DMS114 treated with DMSO at 0.1 percent for 48 hours (cell line): ENCODE results near the gene PPFIA1.
"Not testable (repeated sequence)": the region's sequence is repeated elsewhere in the genome, so short reads cannot be mapped to it uniquely, and the experiment has no call there.

Source experiments
- DNase-seq: peaks from one replicate; lab custom pipeline; 2025; ENCODE audit not compliant: unreplicated experiment; lab: John Stamatoyannopoulos, UW

PPFIA1 gene

DNA sequence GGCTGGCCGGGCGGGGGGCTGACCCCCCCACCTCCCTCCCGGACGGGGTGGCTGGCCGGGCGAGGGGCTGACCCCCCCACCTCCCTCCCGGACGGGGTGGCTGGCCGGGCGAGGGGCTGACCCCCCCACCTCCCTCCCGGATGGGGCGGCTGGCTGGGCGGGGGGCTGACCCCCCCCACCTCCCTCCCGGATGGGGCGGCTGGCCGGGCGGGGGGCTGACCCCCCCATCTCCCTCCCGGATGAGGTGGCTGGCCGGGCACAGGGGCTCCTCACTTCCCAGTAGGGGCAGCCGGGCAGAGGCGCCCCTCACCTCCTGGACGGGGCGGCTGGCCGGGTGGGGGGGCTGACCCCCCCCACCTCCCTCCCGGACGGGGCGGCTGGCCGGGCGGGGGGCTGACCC is 24.7 kb downstream of the PPFIA1 start:
- DNase-seq: not testable (repeated sequence)

DNA sequence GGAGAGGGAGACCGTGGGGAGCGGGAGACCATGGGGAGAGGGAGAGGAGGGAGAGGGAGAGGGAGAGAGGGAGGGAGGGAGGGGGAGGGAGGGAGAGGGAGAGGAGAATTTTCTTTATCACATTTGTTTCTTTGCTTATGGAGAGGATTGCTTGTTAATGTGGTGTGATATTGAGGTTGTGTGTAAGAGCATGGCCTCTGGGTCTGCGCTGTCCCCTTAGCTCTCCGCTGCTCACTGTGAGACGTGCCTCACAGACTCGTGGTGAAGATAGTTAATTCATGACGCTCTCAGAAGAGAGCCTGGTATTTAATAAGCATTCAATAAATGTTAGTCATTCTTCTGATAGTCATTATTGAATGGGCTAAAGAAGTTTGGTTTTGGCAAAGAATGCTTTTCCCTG is 26.2 kb downstream of the PPFIA1 start:
- no peak for DNase-seq

DNA sequence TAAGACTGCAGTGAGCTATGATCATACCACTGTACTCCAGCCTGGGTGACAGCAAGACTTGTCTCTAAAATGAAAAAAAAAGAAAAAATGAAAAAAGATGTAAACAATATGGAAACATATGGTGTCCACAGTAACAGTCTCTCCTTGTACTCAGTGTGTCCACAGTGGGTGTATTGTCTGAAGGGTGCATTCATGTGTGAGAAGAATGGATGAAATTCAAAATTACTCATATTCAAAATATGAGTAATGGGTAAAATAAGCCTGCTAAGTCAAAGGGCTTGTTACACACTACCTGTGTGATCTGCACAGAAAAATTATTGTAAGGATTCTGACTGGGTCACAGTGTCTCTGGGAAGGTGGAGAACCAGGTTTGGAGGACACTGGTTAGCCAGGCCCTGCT is 26.9 kb downstream of the PPFIA1 start:
- no peak for DNase-seq

DNA sequence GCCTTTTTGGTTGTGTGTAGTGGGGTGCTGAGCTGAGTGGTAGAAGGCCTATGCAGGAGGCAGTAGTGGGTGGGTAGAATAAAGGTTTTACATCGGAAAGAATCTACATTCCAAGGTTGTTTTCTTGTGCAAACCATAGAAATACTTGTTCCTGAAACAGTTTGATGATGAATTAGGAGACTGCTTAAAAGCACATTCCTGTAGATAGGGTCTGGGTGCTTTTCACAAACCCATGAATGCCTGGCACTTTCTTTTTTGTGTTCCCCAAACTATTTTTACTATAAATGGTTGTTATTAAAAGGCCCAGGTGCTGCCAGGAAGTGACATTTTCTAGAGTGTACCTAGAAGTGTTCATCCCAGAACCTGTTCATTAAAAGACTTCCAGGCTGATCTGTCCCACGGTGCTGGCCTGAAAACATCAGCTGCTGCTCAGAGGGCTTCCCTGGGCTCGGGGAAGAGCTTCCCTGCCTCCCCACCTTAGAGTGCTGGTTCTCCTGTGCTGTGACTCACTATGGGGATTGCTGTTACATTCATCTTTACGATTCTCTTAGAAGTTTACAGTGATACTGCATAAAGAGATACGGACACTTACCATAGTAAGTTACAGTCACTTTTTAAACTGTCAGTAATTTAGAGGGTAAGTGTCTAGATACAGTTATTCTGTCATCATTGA is 27.9 kb downstream of the PPFIA1 start:
- no peak for DNase-seq

DNA sequence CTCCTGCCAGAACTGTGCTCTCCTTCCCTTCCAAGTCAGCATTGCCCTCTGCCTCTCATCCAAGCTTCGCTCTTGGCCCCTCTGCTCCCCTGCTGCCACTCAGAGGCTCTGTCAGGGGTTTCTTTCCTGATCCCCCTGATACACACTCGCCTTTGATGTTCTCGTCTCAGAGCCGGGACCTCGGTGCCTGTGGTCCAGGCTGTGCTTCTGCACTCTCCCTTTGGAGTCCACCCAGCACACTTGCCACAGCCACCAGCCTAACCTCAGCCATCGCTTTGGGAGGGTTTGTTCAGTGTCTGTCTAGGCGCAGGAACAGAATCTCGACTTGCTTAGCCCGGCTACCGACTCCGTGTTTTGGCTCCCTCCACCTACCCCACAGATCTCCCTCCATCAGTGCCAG is 29.1 kb downstream of the PPFIA1 start:
- no peak for DNase-seq

DNA sequence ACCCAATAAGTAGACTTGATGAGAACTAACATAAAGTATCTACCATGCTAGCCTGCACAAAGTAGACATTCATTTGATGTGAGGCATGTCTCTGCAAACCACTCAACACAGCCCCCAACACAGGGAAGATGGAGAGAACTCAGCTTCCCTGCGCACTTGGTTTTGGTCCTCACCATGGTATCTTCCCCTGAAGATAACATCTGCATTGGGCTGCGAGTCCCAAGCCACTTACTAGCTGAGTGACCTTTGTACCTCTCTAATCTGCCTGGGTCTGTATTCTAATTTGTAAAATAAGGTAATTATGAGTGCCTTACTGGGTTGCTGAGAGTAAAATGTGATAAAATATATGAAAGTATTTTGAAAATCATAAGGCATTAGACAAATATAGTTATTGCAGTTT is 30.7 kb downstream of the PPFIA1 start:
- DNase-seq: no peak

DNA sequence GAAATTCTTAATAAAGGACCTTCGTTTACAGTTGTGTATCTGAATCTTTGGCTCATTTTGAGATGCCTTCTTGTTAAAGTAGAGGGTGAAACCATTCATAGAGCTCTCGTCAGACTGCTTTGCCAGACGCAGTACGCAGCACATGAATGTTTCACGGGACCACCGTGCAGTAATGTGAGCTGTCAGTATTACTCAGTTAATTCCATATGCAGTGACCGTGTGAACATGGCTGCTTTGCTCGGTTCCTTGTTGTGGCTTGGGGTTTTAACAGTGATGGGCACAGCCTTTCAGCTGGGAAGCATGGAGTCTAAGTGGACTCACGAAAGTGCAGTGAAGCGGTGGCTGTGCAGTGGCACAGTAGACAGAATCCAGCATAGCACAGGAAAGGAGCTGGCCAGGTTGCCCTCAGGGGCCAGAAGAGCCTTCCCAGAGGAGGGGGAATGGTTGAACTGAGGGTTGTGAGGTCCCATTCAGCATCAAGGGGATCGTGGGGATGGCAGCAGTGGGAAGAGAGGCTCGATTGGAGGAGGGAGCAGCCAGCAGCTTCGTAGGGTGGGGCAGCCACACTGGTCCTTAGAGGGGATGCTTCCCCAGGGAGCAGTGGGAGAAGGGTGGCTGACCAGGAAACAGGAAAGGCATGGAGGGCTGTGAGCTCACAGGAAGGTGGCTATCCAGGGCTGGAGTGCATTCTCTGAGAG is 31.4 kb downstream of the PPFIA1 start:
- DNase-seq: no peak

DNA sequence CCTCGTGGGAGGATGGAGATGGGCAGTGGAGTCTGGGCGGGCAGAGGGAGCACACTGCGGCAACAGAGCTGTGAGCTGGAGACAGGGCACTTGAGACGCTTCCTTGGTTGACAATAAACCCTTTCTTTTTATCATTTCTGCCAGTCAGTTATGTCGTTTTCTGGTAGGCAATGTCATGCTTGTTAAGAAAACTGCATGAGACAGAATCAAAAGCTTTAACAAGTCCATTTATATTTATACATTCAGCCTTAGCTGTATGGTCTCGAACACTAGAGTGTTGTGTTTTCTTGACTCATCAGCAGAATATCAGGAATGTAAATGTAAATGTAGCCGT is 31.9 kb downstream of the PPFIA1 start:
- DNase-seq: no peak

DNA sequence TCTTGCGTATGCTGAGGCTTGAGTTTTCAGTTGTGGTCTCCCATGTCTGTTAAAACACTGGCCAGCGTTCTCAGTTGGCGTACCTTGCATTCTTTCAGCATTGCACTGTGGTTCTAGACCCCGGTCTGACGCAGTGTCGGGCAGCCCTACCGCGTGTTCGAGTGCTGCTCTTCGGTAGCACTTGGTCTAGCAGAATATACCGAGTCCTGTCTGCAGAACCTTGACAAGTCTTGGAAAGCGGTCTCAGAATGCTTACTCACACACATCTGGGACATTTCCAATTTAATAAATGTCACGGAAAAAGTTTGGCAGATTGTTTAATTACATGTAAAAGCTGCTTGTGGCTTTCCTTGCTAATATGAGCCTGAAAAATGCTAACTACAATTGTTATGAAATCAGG is 32.6 kb downstream of the PPFIA1 start:
- no peak for DNase-seq

DNA sequence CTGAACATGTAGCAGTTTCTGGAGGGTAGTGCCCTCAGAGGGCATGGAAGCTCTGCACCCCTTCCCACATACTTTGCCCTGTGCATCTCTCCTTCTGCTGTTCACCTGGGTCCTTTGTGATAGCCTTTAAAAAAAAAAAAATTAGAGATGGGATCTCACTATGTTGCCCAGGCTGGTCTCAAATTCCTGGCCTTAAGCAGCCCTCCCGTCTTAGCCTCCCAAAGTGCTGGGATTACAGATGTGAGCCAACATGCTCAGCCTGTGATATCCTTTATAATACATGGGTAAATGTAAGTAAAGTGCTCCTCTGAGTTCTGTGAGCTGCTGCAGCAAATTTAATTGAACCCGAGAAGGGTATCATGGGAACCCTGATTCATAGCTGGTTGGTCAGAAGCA is 33.7 kb downstream of the PPFIA1 start:
- no peak for DNase-seq

DNA sequence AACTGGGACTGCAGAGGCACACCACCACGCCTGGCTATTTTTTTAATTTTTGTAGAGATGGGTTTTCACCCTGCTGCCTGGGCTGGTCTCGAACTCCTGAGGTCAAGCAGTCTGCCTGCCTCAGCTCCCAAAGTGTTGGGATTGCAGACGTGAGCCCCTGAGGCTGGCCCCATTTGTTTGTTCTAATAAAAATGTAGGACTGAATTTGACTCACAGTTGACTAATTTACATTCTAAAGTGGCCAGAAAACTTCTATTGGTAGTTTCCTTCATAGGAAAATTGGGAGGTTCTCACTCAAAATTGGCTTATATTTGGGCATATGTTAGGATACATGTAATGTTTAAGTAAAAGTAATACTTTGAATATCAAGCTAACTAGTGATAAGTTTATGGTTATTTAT is 35.0 kb downstream of the PPFIA1 start:
- DNase-seq: no peak

DNA sequence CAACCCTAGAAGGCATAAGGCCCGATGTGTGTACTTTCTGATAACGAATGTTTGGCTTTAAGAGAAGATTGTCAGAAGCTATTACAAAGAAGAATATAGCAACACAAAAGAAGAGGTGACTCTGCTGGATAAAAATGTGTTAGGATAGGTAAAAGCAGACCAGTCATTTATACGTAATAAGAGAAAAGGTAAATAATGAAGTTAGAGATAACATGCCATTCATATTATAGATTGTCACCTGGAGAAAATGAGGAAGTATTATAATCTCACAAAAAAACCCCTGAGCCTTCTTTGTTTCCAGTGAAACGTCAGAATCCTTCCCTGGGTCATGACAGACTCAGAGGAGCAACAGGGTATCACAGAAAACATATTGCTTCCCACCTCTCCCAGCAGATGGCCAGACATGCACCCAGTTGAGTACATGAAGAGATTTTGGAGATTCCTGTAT is 36.1 kb downstream of the PPFIA1 start:
- DNase-seq: no peak

DNA sequence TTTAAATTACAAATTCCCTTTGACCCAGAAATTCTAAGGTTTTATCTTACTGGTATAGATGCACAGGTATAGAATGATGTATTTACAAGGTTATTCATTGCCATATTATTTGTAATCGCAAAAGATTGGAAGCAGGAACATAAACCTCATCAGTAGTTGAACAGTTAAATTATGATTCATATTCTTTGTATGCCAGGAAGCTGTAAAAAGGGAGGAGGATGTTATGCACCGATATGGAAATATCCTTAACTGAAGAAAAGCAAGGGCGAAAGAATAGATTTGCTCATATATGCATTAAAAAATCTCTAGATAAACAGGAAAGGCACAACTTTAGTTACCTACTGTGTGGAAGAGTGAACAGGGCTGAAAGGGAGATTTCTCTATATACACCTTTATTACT is 36.7 kb downstream of the PPFIA1 start:
- DNase-seq: no peak

DNA sequence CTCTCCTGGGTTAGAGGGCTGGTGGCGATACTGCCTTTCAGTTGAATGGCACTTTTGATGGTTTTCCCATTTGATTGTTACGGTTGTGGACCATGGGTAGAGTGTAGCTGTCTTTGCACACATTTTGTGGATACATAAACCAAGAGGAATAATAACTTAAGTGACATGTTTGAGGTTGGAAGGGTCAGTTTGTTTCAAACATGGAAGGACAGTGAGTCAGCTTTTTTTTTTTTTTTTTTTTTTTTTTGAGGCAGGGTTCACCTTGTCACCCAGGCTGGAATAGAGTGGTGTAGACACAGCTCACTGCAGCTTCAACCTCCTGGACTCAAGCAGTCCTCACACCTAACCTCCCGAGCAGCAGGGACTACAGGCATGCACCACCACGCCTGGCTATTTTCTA is 41.1 kb downstream of the PPFIA1 start:
- DNase-seq: no peak

DNA sequence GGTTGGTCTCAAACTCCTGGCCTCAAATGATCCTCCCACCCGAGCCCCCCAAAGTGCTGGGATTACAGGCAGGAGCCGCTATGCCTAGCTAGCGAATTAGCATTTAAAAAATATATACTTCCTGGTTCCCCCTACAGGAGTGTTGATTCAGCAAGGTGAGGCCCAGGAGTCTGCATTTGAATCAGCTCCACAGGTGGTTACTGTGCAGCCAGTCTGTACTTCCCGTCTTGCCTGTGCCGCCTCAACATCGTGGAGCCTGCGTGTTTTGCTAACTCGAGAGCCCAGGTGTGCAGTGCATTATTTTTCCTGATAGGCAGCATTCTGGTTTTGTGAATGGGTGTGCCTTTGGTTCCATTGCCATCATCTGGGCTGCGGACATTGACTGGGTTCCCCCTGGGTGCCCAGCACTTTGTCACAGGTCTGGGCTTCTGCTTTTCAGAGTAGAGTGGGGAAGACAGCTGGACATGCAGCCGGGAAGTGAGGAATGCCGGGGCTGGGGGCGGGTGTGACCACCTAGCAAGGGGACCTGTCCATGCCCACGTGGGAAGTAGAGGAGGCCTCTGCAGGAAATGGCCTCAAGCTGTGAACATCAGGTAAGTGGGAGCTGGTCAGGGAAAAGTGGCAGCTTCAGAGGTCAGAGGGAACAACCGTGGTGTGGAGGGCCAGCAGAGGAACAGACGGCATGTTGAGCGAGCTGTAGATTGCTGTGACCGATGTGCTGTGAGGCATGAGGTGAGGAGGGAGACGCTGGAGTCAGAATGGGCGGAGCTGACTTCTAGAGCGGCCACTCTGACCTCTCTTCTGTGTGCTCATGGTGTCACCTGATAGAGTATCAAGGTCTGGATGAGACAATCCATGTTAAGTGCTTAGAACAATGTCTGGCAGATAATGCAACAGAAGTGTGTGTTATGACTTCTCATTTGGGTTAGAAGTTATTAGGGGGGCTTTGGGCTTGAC is 42.2 kb downstream of the PPFIA1 start:
- no peak for DNase-seq

DNA sequence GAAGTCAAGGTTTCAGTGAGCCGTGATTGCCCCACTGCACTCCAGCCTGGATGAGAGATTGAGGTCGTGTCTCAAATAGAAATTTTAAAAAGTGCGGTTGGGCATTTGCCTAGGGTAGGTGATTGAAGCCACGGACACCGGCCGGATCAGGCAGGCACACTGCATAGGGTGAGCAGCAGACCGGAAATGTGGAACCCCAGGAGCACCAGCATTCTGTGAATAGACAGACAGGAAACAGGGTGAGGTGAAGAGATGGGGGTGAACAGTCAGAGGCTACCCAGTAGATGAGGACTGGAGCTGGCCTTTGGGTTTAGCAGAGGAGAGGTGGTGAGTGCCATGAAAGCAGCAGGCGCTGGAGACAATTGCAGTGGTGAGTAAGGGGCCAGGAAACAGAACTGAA is 43.5 kb downstream of the PPFIA1 start:
- no peak for DNase-seq

DNA sequence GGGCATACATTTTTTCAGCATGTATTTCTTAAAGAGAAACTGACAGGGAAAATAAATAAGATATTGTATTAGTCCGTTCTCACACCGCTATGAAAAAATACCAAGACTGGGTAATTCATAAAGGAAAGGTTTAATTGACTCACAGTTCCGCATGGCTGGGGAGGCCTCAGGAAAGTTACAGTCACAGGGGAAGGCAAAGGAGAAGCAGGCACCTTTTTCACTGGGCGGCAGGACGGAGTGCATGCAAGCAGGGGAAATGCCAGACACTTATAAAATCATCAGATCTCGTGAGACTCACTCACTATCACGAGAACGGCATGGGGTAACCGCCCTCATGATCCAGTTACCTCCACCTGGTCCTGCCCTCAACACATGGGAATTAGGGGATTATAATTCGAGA is 44.2 kb downstream of the PPFIA1 start:
- no peak for DNase-seq

DNA sequence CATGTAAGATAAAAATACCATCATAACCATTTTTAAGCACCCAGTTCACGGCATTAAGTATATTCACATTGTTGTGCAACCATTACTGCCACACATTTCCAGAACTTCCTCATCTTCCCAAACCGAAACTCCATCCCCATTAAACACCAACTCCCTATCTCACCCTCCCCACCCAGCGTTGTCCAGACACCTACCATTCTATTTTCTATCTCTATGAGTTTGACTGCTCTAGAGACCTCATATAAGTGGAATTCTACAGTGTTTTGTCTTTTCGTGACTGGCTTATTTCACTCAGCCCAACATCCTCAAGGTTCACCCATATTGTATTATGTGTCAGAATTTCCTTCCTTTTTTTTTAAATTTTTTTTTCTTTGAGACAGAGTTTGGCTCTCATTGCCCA is 45.2 kb downstream of the PPFIA1 start:
- DNase-seq: no peak

DNA sequence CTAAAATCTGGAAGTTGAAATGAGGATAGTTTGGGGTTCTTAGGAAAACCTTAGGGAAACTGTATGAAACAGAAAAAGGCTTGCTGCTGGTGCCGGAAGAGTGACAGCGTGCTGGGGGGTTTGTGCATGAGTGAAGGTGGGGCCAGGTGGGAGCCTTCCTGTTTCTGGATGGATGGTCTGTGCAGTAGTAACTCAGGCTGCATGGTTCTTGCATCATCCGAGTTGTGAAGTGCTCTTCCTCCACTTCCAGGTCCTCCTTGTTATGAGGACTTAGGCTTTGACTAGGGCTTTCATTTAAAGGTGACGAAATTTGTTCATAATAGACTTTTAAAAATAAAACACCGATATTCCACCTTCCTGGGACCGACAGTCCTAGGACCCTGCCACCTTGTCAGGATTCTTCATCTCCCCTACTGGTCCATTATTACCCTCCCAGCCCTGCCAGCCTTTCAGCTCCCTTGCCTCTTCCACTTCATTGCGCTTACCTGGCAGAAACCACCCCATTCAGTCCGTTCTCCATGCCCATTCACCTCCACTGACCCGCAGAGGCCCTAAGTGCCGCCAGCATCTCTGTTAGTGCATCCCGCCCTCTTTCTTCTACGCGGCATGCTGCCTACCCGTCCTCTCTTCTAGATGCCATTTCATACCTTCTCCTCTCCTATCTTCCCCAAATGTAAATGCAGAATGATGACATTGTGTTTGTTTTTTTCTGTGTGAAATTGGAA is 47.3 kb downstream of the PPFIA1 start:
- no peak for DNase-seq

DNA sequence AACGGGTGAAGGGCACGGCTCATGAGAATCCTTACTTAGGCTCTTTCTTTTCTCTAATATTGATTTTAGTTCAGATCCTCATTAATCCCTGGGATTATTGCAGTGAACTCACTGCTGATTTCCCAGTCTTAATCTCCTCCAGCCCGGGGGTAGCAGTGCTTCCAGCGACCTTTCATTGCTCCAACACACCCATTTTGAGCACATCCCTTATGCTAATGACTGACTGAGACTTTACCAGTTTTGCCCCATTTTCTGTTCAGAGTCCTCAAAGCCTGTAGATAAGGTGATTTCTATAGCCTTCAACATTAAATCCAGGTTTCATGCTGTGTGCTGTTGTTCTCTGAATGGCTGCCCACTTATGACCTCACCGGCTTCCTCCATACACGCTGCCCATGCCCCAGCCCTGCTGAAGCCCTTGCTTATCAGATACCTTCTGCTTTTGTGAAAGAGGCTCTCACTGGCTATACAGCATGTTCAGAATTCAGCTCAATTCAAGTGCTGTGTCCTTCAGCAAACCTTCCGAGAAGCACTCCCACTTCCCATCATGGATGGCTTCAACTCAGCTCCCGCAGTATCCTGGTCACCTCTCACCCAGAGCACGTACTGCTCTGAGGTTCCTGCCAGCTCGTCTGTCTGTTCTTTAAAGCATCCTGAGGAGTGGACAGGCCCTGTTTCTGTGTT is 49.0 kb downstream of the PPFIA1 start:
- no peak for DNase-seq

DNA sequence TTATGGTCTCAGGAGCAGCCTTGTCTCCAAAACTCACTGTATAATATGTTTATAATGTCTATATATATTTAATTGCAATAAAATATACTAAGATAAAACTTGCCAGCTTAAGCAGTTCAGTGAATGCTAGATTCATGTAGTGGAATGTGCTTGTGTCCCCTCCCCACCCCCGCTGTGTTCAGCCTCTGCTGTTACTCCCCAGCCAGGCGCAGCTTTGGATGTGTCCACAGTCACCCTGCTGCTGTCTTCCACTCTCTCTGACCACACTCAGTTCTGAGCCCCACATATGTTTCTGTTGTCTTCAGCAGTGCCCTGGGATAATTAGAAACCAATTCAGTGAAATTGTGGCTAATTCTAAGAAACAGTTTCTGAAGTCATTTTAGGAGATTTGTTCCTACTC is 52.2 kb downstream of the PPFIA1 start:
- no peak for DNase-seq
